Fibroblast of upper back skin (primary cell): ENCODE results near the gene SMAD3.
"Not testable (repeated sequence)": the region's sequence is repeated elsewhere in the genome, so short reads cannot be mapped to it uniquely, and the experiment has no call there.

Experiments used
- DNase-seq: peaks from one replicate; pipeline ENCODE4 v3.0.0-alpha.2; 2013

Gene SMAD3

DNA sequence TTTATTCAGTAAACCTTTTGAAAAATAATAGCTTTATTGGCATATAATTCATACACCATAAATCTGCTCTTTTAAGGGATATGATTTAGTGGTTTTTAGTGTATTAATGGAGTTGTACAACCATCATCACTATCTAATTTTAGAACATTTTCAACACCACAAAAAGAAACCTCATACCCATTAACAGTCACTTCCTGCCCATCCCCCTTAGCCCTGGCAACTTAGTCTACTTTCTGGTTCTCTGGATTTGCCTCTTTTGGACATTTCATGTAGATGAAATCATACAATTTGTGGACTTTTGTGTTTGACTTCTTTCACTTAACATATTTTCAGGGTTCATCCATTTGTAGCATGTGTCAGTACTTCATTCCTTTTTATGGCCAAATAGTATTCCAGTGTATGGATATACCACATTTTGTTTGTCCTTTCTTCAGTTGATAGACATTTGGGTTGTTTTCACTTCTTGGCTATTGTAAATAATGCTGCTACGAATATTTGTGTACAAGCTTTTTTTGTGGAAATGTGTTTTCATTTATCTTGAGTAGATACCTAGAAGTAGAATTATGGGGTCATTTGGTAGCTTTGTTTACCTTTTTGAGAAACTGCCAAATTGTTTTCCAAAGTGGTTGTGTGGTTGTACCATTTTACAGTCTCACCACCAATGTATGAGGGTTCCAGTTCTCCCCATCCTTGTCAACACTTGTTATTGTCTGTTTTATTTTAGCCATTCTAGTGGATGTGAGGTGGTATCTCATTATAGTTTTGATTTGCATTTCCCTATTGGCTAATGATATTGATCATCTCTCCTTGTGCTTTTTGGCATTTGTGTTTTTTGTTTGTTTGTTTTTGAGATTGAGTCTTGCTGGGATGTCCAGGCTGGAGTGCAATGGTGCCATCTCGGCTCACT is 45.8 kb downstream of the SMAD3 start:
- DNase-seq, result peak; percentile 67

DNA sequence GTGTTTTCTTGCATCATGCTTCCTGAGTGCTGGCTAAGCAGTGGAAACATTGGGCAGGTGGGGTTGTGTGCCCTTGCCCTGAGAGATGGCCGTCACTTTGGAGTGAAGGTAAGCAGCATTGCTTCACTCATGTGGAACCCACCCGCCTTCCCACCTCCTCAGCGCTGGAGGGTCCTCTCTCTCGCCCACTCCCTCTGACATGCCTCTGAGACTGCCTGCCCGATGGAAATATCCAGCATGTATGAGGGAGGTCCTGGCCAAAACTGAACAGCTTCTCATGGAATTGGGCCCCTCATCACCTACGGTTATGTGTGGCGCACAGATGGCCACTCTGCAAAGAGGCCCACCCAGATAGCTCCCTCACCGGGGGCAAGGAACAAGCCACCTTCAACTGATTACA is 48.6 kb downstream of the SMAD3 start:
- no peak for DNase-seq

DNA sequence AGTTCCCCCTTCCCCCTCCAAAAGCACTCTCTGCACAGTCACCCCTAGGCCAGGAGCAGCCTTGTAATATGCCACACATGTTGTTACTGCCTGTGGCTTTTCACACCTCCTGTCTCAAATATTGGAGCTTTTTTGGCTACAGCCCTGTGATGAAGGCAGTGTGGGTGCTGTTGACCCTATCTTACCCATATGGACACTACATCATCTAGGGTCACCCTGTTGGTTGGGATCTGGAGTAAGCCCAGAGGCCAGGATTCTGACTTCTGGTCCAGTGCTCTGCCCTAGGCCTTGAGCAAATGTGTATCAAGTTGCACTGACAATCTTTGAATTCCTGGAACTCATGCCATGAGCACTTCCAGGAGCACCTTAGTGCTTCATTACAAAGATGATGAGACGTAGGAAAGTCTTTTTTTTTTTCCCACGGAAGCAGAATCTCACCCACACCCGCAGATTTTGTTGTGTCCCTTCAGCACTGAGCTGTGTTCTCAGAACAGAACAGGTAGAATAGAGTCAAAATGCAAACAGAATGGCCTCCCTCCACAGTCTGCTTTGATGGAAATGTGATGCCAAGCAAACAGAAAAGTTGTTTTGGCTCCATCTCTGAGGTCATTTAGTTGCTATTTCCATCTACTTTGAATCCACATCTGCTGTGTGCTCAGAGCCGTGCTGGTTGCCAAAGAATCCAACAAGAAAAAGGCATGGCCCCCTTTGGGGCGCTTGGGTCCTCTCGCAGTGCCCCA is 49.6 kb downstream of the SMAD3 start:
- no peak for DNase-seq

DNA sequence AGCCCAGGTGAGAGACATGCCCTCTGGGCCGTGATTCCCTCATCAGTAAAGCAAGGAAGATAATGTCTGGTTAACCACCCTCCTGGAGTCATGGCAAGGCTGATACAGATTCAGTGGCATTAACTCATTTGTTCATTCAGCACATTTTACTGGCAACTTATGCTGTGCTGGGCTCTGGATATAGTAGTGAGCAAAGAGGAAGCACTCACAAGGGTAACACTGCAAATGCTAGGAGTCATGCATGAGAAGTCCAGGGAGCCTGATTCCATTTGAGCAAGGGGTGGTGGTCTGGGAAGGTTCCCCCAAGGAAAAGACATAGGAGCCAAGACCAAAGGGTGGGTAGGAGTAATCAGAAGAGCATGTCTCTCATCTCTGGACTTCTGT is 50.2 kb downstream of the SMAD3 start:
- no peak for DNase-seq

DNA sequence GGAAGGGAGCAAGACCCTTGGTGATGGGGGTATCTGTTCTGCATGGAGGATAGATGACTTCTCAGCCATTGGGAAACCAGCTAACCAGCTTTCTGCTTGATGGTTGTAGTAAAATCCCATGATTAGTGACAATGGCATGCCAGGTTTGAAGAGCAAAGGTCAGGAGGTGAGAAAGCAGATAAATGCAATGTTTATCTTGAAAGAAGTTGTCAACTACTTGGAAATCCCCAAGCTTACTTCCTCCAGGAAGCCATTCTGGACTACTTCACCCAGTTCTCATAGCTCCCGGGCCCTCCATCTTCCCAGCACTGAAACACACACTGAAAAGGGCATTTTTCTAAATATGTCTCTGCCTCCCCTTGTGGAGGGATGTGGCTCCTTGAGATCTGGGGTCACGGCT is 51.3 kb downstream of the SMAD3 start:
- no peak for DNase-seq

DNA sequence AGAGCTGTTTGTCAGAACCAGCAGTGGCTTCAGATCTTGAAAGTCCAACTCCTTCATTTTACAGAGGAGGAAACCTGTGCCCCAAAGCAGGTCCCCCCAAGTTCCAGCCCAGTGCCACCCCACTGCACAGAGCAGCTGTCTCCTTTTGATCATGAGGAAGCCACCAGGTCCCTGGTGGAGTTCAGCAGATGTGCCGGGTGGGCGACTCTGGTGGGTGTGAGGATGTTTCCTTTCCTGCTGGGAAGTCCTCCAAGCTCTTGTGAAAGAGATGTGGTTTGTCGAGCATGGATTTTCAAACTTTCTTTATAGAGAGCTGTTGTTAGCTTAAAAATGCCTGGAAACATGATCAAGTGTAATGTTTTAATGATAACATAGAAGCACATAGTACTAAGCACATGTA is 52.0 kb downstream of the SMAD3 start:
- peak; percentile 75 for DNase-seq

DNA sequence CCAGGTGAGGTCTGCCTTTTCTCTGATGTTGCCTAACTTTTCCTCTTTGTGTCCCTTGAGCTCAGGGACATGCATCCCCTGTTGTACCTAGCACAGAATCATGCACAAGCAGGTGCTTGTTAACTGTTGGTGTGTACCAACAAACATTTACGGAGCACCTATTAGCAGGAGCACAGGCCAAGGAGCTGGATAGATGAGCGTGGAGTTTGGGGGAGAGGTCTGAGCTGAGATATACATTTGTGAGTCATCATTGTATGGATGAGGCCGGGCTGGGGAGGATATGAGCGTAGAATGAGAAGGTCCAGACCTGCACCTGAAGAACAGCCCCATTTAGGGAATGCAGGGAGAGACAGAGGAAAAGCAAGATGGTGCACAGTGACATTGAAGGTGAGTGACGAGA is 53.4 kb downstream of the SMAD3 start:
- DNase-seq, result no peak

DNA sequence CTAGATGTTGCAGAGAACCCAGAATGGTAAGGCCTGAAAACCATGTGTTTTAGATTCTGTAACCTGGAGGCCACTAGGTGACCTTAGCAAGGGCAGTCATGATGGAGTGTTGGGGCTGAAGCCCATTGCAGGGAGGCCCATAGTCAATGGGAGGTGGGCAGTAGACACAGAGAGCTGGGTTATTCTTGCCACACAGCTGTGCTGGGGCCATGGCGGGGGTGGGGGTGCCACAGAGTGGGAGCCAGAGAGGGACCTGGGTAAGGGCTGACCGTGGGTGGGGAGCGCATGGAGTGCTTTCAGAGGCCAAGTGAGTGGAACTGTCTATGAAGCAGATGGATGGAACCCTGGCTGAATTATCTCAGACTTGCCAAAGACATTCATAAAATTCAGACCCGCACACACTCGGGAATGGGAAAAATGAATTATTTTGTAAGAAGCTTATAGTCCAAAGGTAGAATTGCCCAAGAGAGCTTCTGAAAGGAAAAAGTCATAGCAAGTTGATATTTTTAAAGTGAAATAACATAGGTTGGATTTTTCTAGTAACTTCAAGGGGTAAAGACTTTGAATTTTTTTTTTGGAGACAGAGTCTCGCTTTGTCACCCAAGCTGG is 53.9 kb downstream of the SMAD3 start:
- DNase-seq, result no peak

DNA sequence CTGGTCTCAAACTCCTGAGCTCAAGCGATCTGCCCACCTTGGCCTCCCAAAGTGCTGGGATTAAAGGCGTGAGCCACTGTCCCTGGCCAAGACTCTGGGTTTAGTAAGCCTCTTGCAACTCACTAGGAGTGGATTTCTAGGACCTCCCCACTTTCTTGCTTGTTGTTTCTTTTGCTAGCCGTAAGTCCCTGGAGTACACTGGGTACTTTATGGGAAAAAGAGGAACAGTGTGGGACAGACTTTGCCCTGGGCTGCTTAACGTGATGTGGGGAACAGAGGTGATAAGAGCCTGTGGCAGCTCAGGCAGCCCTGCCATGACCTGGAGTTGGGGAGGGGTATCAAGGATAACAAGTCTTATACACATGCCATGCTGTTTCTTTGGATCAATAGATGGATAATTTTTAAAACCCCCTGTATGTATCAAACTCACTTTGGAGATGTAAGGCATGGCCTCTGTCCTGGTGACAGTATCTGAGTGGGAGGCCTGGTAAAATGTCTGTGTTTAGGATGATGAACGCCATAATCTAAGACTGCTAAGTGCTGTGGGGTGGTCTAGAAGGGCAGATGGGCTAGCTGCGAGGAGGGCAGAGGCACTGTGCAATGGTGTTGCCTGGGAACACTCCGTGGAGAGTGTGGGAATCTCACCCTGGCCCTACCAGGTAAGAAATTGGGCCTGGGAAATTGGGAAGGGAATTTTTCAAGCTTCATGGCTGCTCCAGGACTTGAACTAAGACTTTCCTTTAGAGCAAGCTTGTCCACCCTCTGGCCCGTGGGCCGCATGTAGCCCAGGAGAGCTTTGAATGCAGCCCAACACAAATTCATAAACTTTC is 54.8 kb downstream of the SMAD3 start:
- DNase-seq, result no peak

DNA sequence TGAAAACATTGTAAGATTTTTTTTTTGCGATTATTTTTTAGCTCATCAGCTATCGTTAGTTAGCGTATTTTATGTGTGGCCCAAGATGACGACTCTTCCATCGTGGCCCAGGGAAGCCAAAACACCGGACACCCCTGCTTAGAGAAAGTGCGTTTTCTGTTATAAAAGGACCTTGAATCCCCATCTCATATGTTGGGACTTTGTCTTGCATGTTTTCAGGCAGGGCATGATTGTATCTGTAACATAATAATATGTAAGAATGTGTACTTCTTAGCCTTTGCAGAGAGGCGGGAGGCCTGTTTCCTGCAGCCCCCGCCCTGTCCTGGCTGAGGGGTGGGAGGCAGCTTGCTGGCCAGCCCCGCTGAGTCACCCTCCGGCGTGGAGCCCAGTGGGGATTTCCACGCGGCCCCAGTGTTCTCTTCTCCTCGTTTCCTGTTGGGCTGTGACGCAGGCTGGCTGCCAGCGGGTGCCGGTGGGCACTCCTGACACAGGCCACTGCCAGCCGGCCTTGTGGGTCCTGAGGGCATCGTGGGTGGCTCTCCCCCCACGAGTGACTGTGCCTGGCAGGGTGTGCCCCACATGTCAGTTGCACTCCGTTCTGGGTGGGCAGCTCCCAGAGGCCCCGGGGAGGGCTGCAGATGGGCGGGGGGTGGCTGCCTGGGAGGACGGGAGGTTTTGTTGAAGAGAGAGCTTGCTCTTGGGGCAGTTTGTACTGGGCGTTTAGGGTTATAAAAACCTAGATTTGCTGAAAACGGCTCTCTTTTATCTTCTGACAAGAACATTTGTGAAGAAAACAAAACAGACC is 55.6 kb downstream of the SMAD3 start:
- DNase-seq, result peak; percentile 66

DNA sequence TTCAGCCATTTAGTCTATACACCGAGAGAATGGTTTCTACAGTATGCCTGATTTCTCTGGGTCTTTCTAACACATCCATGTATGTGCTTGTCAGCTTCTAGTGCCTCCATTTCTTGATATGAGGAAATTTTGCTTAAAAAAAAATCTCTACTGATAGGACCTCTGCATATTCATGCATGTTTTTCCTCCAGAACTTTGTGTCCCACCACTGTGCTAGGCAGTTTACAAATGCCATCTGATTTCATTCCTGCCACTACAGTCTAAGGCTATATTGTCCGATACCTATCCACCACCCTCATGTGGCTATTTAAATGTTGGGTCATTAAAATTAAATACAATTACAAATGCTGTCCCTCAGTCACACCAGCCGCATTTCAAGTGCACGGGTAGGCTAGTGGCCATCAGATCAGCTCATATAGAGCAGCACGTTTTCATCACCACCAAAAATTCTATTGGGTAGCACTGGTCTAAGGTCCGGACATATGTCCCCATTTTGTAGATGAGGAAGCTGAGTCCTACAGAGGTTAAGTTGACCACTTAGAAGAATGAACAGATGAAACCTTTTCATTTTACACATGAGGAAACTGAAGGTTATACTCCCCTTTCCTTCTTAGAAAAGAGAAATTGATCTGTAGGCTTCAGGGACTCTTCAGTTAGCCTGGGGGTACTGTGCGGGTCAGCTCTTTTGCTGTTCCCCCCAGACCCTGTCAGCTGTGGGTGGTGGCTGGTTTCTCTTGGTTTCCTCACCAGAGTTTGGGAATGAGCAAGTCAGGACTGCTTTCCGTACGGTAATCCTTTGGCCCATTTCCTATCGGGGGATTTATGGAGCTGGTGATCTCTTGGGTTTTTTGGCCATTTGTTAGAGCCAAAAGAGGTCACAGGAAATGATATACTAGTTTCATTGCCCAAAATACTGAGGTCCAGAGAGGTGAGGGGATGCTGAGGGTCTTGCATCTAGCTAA is 56.5 kb downstream of the SMAD3 start:
- no peak for DNase-seq

DNA sequence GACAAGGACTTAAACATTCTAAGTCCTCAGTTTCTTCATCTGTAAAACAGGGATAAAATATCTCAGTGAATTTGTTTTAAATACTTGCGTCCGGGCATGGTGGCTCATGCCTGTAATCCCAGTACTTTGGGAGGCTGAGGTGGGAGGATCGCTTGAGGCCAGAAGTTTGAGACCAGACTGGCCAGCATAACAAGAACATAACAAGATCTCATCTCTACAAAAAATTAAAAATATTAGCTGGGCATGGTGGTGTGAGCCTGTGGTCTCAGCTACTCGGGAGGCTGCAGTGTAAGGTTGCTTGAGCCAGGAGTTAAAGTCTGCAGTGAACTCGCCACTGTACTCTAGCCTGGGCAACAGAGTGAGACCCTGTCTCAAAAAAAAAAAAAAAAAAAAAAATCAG is 57.4 kb downstream of the SMAD3 start:
- not testable (repeated sequence) for DNase-seq

DNA sequence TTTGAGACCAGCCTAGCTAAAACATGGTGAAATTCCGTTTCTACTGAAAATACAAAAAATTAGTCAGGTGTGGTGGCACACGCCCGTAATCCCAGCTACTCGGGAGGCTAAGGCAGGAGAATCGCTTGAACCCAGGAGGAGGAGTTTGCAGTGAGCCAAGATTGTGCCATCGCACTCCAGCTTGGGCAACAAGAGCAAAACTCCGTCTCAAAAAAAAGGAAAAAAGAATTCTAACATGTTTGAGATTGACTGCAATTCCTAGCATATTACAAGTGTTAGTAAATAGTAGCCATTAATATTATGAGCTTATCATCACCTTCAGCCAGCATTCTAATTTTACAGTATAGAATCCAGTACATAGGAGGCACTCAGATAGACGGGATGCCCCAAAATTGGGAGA is 57.9 kb downstream of the SMAD3 start:
- DNase-seq, result not testable (repeated sequence)

DNA sequence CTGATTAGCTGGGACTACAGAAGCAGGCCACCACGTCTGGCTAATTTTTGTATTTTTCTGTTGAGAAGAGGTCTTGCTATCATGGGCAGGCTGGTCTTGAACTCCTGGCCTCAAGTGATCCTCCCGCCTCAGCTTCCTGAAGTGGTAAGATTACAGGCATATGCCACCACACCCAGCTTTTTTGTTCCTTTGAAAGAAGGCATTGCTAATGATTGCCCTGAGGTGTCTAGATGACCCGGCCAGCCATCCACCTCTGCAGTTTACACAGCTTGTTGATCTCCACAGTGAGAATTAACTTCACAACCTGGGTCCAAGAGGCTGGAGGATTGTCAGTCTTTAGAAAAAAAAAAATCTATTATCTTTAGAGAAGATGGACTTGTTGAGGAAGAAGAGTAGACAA is 58.7 kb downstream of the SMAD3 start:
- DNase-seq, result no peak

DNA sequence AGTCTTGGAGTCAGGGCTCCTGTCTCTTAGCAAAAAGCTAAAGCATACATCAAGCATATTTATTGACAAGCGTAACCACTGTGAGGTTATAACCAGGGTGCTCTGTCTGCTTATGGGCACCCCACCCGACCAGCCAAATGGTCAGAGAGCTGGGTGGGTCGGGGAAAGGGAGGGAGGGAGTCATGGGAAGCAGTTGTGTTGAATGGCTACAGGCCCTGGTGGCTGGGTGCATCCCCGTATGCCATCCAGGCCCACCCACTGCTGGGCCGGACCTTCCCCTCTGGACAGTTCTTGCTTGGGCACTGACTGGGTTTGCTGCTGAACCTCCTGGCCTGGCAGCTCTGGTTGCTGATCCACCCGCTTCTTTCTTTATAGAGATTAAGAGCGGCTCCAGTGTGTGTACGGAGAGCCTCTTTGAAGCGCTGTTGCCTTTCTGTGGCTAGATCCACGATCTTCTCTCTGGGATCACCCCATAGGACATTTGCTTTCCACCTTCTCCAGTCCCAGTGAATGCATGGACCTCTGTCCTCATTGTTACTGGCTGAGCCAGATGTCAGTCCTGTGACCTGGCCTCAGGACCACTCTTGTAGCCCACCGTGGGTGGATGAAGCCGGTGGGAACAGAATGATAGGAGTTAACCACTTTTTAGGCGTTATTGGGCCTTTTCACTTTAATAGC is 59.6 kb downstream of the SMAD3 start:
- no peak for DNase-seq

DNA sequence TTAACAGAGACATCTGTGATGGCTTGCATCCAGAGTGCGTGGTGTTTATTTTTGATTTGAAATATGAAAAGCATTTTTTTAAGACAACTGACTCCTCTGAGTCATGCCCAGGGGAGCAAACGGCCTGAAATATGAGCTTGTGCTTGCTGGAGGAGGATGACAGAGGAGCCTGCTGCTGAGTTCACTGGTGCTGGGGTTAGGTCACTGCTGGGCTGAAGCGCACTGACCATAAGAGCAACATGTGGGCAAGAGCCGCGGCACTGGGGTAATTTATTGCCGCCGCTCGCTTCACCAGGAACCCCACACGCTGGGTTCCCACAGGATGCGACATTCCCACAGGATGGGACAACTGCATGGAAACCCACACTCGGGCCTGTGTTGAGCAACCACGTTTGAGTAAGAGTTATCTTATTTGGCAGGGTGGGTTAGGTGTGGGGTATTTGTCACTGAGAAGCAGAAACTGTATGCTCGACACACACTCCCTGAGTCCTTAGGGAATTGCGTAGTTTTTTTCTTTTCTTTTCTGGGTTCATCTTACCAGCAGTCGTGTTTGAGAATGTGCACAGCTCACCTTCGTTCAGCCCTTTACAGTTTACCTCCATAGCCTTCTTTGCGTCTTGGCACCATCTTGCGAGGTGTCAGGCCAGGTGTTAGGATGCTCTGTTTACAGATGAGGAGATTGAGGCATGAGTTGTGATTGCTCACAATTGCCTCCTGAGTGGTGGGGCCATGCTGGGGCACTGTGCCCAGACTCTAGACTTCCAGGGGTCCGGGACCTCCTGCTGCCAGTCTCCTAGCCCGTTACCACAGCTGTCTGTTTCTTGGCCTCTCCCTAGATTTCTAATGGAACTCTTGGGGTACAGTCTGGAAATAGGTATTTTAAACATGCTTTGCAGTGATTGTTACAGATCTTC is 60.4 kb downstream of the SMAD3 start:
- peak; percentile 98 for DNase-seq

DNA sequence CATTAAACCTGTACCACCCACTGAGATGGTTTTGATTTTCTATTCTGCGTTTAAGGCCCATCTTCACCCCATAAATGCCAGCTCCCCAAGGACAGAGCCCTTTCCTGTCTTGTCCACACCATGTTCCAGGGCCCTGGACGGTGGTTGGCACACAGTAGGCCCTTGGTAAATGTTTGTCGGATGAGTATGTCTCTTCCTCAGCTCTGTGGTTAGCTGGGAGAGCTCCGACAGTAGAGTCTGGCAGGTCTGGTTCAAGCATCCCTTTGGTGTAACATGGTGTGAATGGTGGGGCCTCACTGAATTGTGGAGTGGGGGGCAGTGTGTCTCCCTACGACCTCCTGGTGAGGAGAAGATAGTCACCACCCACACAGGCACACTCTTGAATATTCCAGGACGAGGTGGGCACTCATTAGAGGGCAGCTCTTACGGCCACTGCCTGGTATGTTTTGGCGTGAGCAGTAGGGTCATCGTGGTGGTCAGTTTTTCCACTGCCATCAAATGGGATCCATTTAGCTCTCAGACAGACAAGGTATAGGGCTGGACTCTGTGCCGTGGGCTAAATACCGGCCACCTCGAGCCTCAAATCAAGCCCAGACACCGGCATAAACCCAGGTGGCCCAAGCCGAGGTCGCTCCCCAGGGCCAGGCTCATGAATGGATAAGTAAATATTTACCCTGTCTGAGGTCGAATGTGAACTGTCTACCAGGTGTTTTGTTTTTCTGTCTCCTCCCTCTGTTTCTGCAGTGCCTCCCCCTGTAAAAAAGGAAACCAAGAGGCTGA is 61.3 kb downstream of the SMAD3 start:
- DNase-seq, result no peak

DNA sequence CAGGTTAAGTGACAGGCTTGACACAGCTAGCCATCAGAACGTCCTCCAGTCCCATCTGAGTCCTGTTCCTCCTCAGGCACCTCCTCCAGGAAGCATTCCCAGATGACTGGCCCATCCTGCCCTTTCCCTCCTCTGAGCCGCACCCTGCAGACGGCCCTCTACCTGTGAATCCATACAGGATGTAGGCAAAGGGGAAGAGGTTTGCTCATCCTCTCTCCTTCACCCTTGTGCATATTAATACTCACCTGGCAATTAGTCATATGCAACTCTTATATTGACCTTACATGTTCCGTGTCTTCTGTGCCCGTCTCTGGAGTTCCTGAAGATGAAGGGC is 61.9 kb downstream of the SMAD3 start:
- no peak for DNase-seq
